Upper lobe of right lung (tissue), 1 donor: ENCODE results near the gene UNC119. TPM values are rescaled to one million over a fixed set of nuclear protein-coding genes. Genes with fewer than 3 reads are reported as not detected.

Experiments used
- ATAC-seq: fragments of 200-7000 bp; cut with Tn5 transposase; one replicate; pipeline ENCODE4 v1.9.1; 2020; ENCODE audit warnings: mild to moderate bottlenecking, moderate library complexity
- DNase-seq: peaks from one replicate; pipeline ENCODE4 v3.0.0-alpha.2; 2020
- H3K27ac ChIP-seq: fragments of 200-600 bp; one replicate; pipeline ENCODE4 v1.8.0; 2022
- H3K27me3 ChIP-seq: fragments of 200-600 bp; one replicate; pipeline ENCODE4 v1.8.0; 2022; ENCODE audit warnings: mild to moderate bottlenecking
- H3K36me3 ChIP-seq: fragments of 200-600 bp; one replicate; pipeline ENCODE4 v1.8.0; 2022
- H3K4me1 ChIP-seq: fragments of 200-600 bp; one replicate; pipeline ENCODE4 v1.8.0; 2022
- H3K4me3 ChIP-seq: fragments of 200-600 bp; one replicate; pipeline ENCODE4 v1.8.0; 2022; ENCODE audit warnings: mild to moderate bottlenecking
- H3K9me3 ChIP-seq: fragments of 200-600 bp; one replicate; pipeline ENCODE4 v1.8.0; 2022
- CTCF ChIP-seq: fragments of 200-600 bp; IDR thresholded peaks from one replicate; pipeline ENCODE4 v1.8.0; 2022; ENCODE audit warnings: antibody characterized with exemption
- intact Hi-C: fragments of 100-400 bp; cut with DNase I; formaldehyde crosslinking; loops from one replicate; pipeline ENCODE4 v1.11.0; 2022
- total RNA-seq: library from RNA; stranded (reverse); fragmentation: NEBNext Ultra II Directional; extraction: Animal tissue kit (Norgen Biotek cat#: 25700); gene quantifications from one replicate; pipeline ENCODE4 v1.2.1, GENCODE V29; 2021
- donor health status: DM: no; HTN: yes; CAD: no; lungs with severe emphysema.

UNC119 gene
- total RNA-seq, 1 donor from 2014 or later = 22.7 TPM

- H3K4me3 ChIP-seq = no peak overlapping the region
- peaks cover 13% of the 10 kb centered on the region for H3K27me3 ChIP-seq
- H3K27ac ChIP-seq = no peak overlapping the region
- ATAC-seq (no peak), DNase-seq (no peak)
- H3K4me1 ChIP-seq = no peaks in the 10 kb centered on the region
- H3K36me3 ChIP-seq = no peaks in the 10 kb centered on the region
- intact Hi-C loops = no loop called here
- no peak for TF ChIP-seq CTCF
- H3K9me3 ChIP-seq = no peaks in the 10 kb centered on the region
Observed at GRCh38 chr17:28506763-28507487, 45.5 kb downstream of the UNC119 start.

GRCh38 chr17:28505986-28506665 lies 46.3 kb downstream of the UNC119 start, which contains the start of gene FOXN1:
FOXN1 (plus strand) TSS chr17:28506348; CDS start chr17:28523970, 17,622 bp downstream.
- no peak for DNase-seq
- Histone ChIP-seq H3K27me3 (peaks cover 13% of the 10 kb centered on the region), H3K9me3 (no peaks in the 10 kb centered on the region), H3K4me3 (no peak within 1 kb of the TSS), H3K36me3 (no peaks in the 10 kb centered on the region), H3K27ac (no peak within 1 kb of the TSS), H3K4me1 (no peaks in the 10 kb centered on the region)
- intact Hi-C loops = no loop called here
- no peak for TF ChIP-seq CTCF
- no peak for ATAC-seq

- no peak for DNase-seq
- no peak overlapping the region for H3K4me3 ChIP-seq
Observed at GRCh38 chr17:28503420-28503819, 49.0 kb downstream of the UNC119 start.

GRCh38 chr17:28501421-28502284 lies 50.8 kb downstream of the UNC119 start:
- Histone ChIP-seq H3K4me3 (no peak overlapping the region), H3K9me3 (no peaks in the 10 kb centered on the region), H3K4me1 (no peaks in the 10 kb centered on the region), H3K36me3 (no peaks in the 10 kb centered on the region), H3K27ac (no peak overlapping the region), H3K27me3 (peaks cover 6% of the 10 kb centered on the region)
- no peak for DNase-seq
- intact Hi-C loops = no loop called here
- no peak for TF ChIP-seq CTCF
- ATAC-seq = no peak

More at GRCh38 chr17:28503420-28503819, 49.0 kb downstream of the UNC119 start:
- no peak for TF ChIP-seq CTCF
- ATAC-seq = no peak
- H3K27me3 ChIP-seq = peaks cover 11% of the 10 kb centered on the region
- H3K36me3 ChIP-seq = no peaks in the 10 kb centered on the region
- no peaks in the 10 kb centered on the region for H3K4me1 ChIP-seq
- no peak overlapping the region for H3K27ac ChIP-seq
- intact Hi-C loops = no loop called here
- H3K9me3 ChIP-seq = no peaks in the 10 kb centered on the region

- no peak for ATAC-seq
- H3K9me3 ChIP-seq = no peaks in the 10 kb centered on the region
- no peak for DNase-seq
- H3K4me1 ChIP-seq = no peaks in the 10 kb centered on the region
- intact Hi-C loops = no loop called here
- H3K27ac ChIP-seq = no peak overlapping the region
- no peaks in the 10 kb centered on the region for H3K27me3 ChIP-seq
- no peak overlapping the region for H3K4me3 ChIP-seq
- no peaks in the 10 kb centered on the region for H3K36me3 ChIP-seq
- TF ChIP-seq CTCF = no peak
Observed at GRCh38 chr17:28500712-28501379, 51.6 kb downstream of the UNC119 start.
